GM21576 (cell line): ENCODE data around the gene CACNA1S.

Source experiments
- ATAC-seq: cut with Tn5 transposase; IDR thresholded peaks from one replicate; pipeline ENCODE4 v1.9.1; 2021; ENCODE audit warnings: mild to moderate bottlenecking, moderate library complexity; ENCODE audit not compliant: unreplicated experiment

CACNA1S gene

GRCh38 chr1:200991097-200991614 lies 121.1 kb downstream of the CACNA1S start:
- no peak for ATAC-seq

- ATAC-seq = no peak
Observed at GRCh38 chr1:200990114-200990513, 122.1 kb downstream of the CACNA1S start.
